Panc1 (cell line): ENCODE data around the gene DNM3. TPM values are rescaled to one million over a fixed set of nuclear protein-coding genes. Genes with fewer than 3 reads are reported as not detected.

Experiments
- ATAC-seq: fragments of 200-7000 bp; cut with Tn5 transposase; 2 replicates; pipeline ENCODE4 v1.9.1; 2020; ENCODE audit warnings: mild to moderate bottlenecking, moderate library complexity
- BruUV-seq: library from RNA; stranded (reverse); fragments of 400-500 nt; replicated peaks from 2 replicates; lab custom pipeline; 2021; lab: Mats Ljungman, UMichigan
- CTCF ChIA-PET: fragments of 300-600 bp; sonication (Branson Sonifier 250); formaldehyde crosslinking; loops from one replicate; lab custom pipeline; 2022; ENCODE audit warnings: antibody characterized with exemption; lab: Charles Lee
- POLR2A ChIA-PET: fragments of 300-600 bp; sonication (Branson Sonifier 250); formaldehyde crosslinking; loops from one replicate; lab custom pipeline; 2022; ENCODE audit warnings: antibody characterized with exemption; lab: Charles Lee
- DNase-seq: peaks from one replicate; pipeline ENCODE4 v3.0.0-alpha.2; 2010; ENCODE audit warnings: low read depth, low spot score
- H3K27ac ChIP-seq: 2 replicates; pipeline ENCODE4 v1.5.1; 2011; ENCODE audit warnings: mild to moderate bottlenecking, low read length, inconsistent platforms
- H3K27me3 ChIP-seq: fragments of 200-500 bp; sonication (Bioruptor generic); 2 replicates; pipeline ENCODE4 v1.6.0; 2014; ENCODE audit warnings: low read length, inconsistent platforms; ENCODE audit not compliant: control insufficient read depth, insufficient read depth
- H3K36me3 ChIP-seq: fragments of 200-500 bp; sonication (Bioruptor generic); 2 replicates; pipeline ENCODE4 v1.5.1; 2014; ENCODE audit warnings: inconsistent platforms, mild to moderate bottlenecking, low read length, moderate library complexity; ENCODE audit not compliant: control insufficient read depth, insufficient read depth
- H3K4me1 ChIP-seq: 2 replicates; pipeline ENCODE4 v1.5.1; 2011; ENCODE audit warnings: inconsistent platforms, mild to moderate bottlenecking, low read length, moderate library complexity; ENCODE audit not compliant: control insufficient read depth, insufficient read depth
- H3K4me3 ChIP-seq, 2 experiments: 2 replicates each; pipeline ENCODE4 v1.5.1; 2011 to 2012; ENCODE audit warnings: low read depth in 2 of 2, low read length in 2 of 2, mild to moderate bottlenecking in 2 of 2, inconsistent platforms in 1 of 2, moderate library complexity in 1 of 2
- H3K9me3 ChIP-seq: fragments of 200-500 bp; sonication (Bioruptor generic); 2 replicates; pipeline ENCODE4 v1.5.1; 2014; ENCODE audit warnings: low read depth, mild to moderate bottlenecking, inconsistent platforms, low read length, moderate library complexity; ENCODE audit not compliant: control insufficient read depth, insufficient read depth
- POLR2AphosphoS5 ChIP-seq: IDR thresholded peaks from 2 replicates; pipeline ENCODE4 v1.6.1; 2012; ENCODE audit warnings: mild to moderate bottlenecking, low read depth, low read length, moderate library complexity
- SIN3A ChIP-seq: IDR thresholded peaks from 2 replicates; pipeline ENCODE4 v1.6.1; 2012; ENCODE audit warnings: low read depth, mild to moderate bottlenecking, low read length, moderate library complexity, borderline replicate concordance; ENCODE audit not compliant: insufficient read depth
- TCF7L2 ChIP-seq: IDR thresholded peaks from 2 replicates; pipeline ENCODE4 v1.6.1; 2011; ENCODE audit warnings: mild to moderate bottlenecking, low read depth, low read length, inconsistent platforms
- in situ Hi-C: cut with HindIII; loops from 2 replicates; pipeline ENCODE4 v1.10.0; 2016; ENCODE audit warnings: low sequenced_read_pairs, low pct_unique_long_range_greater_than_20kb
- intact Hi-C: fragments of 100-400 bp; cut with micrococcal nuclease; formaldehyde crosslinking; loops from one replicate; pipeline ENCODE4 v1.10.0; 2022; ENCODE audit not compliant: unreplicated experiment
- total RNA-seq: library from RNA; stranded (reverse); gene quantifications from one replicate; pipeline ENCODE4 v1.2.1, GENCODE V29; 2021; ENCODE audit not compliant: unreplicated experiment
- TF ChIP-seq, protein P1 (sequence below), 2 experiments: IDR thresholded peaks; 2 replicates each; pipeline ENCODE4 v1.6.1; 2011 to 2012; ENCODE audit warnings: low read depth in 2 of 2, control low read depth in 1 of 2, low read length in 1 of 2, mild to moderate bottlenecking in 1 of 2, moderate library complexity in 1 of 2; ENCODE audit not compliant: insufficient read depth in 1 of 2
- TF ChIP-seq, protein P2 (sequence below): fragments of 450-650 bp; IDR thresholded peaks from 2 replicates; pipeline ENCODE4 v1.5.1; 2017; ENCODE audit warnings: mild to moderate bottlenecking

Gene DNM3
- total RNA-seq, 1 experiment from 2014 or later, result 0.46 TPM

DNA sequence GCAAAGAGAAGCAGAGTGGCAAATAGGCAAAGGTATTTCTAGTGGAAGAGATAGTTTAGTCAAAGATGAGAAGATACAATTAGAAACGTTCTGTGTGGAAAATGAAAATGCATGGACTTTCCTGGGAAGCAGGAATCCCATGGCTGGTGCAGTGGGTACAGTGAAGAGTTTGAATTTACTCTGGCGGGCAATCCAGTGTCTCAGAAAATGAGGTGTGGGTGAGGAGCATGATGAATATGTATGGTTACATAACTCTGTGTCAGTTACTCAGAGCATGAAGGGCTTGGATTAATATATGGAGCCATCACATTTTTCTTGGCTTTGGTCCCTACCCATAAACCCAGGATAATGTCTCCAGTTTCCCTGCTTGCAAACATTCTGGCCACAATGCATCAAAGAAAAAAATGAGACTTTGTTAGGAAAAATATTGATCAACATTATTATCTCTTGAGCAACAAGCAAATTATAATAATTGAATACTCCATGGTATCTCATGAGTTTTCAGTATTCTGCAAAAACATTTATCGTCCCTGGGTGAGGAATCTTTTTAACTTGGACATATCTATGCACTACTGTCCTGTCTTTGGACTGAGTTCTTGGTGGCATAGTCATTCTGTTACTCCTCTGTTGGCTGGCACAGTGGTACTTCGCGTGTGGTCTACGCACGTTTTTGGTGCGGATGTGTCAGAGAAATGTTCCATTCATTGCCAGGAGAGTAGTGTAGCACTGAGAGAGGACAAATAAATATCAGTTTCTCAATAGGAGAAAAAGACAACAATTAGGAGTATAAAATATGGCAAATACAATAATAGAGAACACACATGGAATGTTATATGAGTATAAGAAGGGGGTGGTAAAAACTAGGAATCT lies 405.5 kb downstream of the DNM3 start:
- BruUV-seq, result no TSS peak
- ChIA-PET CTCF (no interaction called here), POLR2A (no interaction called here)
- DNase-seq (no peak), ATAC-seq (no peak)
- Histone ChIP-seq H3K36me3 (no peaks in the 10 kb centered on the region), H3K9me3 (no peaks in the 10 kb centered on the region; the same call in 1 of the 2 replicates), H3K27me3 (no peaks in the 10 kb centered on the region), H3K4me3 (no peak overlapping the region), H3K4me1 (no peaks in the 10 kb centered on the region), H3K27ac (peak overlapping the region; percentile 30; the same call in 1 of the 2 replicates)
- intact Hi-C loops, result no loop called here
- in situ Hi-C loops, result no loop called here
- TF ChIP-seq, protein P1, sequence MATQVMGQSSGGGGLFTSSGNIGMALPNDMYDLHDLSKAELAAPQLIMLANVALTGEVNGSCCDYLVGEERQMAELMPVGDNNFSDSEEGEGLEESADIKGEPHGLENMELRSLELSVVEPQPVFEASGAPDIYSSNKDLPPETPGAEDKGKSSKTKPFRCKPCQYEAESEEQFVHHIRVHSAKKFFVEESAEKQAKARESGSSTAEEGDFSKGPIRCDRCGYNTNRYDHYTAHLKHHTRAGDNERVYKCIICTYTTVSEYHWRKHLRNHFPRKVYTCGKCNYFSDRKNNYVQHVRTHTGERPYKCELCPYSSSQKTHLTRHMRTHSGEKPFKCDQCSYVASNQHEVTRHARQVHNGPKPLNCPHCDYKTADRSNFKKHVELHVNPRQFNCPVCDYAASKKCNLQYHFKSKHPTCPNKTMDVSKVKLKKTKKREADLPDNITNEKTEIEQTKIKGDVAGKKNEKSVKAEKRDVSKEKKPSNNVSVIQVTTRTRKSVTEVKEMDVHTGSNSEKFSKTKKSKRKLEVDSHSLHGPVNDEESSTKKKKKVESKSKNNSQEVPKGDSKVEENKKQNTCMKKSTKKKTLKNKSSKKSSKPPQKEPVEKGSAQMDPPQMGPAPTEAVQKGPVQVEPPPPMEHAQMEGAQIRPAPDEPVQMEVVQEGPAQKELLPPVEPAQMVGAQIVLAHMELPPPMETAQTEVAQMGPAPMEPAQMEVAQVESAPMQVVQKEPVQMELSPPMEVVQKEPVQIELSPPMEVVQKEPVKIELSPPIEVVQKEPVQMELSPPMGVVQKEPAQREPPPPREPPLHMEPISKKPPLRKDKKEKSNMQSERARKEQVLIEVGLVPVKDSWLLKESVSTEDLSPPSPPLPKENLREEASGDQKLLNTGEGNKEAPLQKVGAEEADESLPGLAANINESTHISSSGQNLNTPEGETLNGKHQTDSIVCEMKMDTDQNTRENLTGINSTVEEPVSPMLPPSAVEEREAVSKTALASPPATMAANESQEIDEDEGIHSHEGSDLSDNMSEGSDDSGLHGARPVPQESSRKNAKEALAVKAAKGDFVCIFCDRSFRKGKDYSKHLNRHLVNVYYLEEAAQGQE (IDR thresholded peaks at IDR 0.05; ENCODE audit: insufficient read depth in 1 of 2, low read depth in 2 of 2, low read length in 1 of 2), result no peak
- TF ChIP-seq, protein P2, sequence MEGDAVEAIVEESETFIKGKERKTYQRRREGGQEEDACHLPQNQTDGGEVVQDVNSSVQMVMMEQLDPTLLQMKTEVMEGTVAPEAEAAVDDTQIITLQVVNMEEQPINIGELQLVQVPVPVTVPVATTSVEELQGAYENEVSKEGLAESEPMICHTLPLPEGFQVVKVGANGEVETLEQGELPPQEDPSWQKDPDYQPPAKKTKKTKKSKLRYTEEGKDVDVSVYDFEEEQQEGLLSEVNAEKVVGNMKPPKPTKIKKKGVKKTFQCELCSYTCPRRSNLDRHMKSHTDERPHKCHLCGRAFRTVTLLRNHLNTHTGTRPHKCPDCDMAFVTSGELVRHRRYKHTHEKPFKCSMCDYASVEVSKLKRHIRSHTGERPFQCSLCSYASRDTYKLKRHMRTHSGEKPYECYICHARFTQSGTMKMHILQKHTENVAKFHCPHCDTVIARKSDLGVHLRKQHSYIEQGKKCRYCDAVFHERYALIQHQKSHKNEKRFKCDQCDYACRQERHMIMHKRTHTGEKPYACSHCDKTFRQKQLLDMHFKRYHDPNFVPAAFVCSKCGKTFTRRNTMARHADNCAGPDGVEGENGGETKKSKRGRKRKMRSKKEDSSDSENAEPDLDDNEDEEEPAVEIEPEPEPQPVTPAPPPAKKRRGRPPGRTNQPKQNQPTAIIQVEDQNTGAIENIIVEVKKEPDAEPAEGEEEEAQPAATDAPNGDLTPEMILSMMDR, result no peak
- no peak for TF ChIP-seq SIN3A
- no peak for TF ChIP-seq TCF7L2
- no peak for TF ChIP-seq POLR2AphosphoS5

DNA sequence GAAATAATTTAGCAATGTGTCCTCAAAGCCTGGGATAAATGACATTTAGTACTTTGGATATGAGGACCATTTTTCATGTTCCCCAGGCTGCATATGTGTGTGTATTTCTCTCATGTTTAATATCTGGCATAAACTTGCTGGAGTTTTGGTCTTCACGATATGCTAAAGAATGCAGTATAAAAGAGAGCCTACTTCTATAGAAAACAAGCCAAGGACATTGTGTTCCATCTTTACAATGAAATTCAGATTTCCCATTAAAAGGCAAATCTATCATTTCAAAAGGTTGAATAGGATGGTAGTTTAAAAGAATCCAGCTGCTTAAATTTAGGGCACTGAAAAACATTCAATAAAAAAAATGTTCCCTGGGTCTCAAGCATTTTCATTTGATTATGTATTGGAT lies 410.2 kb downstream of the DNM3 start:
- no peaks in the 10 kb centered on the region for H3K36me3 ChIP-seq
- no peaks in the 10 kb centered on the region; the same call in 1 of the 2 replicates for H3K9me3 ChIP-seq
- DNase-seq (no peak), ATAC-seq (no peak)
- H3K4me3 ChIP-seq, result no peak overlapping the region
- peak overlapping the region; percentile 64; the same call in 1 of the 2 replicates for H3K27ac ChIP-seq
- CTCF ChIA-PET, result no interaction called here
- intact Hi-C loops (no loop called here), in situ Hi-C loops (no loop called here)
- no peaks in the 10 kb centered on the region for H3K27me3 ChIP-seq
- no TSS peak for BruUV-seq
- POLR2A ChIA-PET, result interaction anchor here (0.6 kb wide), 1 partner anchor 151 kb away, joined by 3 read pairs; no protein-coding TSS in a partner anchor
- TF ChIP-seq, protein P1 (IDR thresholded peaks at IDR 0.05; ENCODE audit: insufficient read depth in 1 of 2, low read depth in 2 of 2, low read length in 1 of 2), result no peak
- TF ChIP-seq POLR2AphosphoS5 (no peak), SIN3A (no peak), TCF7L2 (no peak)
- TF ChIP-seq, protein P2, result no peak
- peaks cover 12% of the 10 kb centered on the region for H3K4me1 ChIP-seq
